HG03135 (cell line): ENCODE data around the gene LZTS3.
"Not testable (repeated sequence)": the region's sequence is repeated elsewhere in the genome, so short reads cannot be mapped to it uniquely, and the experiment has no call there.

Experiments used
- ATAC-seq: cut with Tn5 transposase; IDR thresholded peaks from one replicate; pipeline ENCODE4 v1.9.1; 2021; ENCODE audit warnings: mild to moderate bottlenecking, moderate library complexity; ENCODE audit not compliant: unreplicated experiment

LZTS3 gene

GRCh38 chr20:3146732-3147341, 26.5 kb downstream of the LZTS3 start:
- no peak for ATAC-seq

- no peak for ATAC-seq
These were observed 31.6 kb downstream of the LZTS3 start for GRCh38 chr20:3141757-3142156.

DNA sequence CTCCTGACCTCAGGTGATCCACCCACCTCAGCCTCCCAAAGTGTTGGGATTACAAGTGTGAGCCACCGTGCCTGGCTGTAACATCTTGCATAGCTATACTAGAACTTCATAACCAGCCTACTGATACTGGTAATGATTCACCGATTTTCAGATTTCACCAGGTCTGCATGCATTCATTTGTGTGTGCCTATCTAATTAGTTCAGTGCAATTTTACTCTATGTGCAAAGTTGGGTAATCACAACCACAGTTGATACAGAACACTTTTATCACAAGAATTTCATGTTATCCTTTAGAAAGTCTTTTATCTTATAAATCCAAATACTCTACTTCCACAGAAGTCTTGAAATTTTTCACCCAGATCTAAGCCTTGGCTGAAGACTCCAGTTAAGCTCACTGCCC, 35.9 kb downstream of the LZTS3 start:
- no peak for ATAC-seq

DNA sequence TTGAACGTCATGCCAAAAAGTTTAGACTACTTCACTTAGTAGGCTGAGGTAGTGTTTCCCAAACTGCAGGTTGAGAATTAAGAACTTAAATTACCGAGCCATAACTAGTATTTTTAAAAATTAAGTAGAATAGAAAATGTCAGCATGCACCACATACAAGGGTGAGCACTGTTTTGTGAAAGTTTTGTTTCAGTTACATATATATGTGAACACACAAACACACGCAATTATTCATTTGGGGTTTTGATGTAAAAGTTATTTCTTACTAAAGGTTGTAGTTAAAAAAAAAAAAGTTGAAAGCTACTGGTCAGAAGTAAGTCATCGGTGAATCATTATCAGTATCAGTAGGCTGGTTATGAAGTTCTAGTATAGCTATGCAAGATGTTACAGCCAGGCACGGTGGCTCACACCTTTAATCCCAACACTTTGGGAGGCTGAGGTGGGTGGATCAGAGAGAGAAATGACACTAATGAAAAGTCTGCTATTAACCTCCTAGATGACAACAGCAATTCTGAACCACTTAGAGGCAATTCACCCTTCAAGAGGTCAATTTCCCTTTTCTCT, 37.8 kb downstream of the LZTS3 start:
- ATAC-seq: no peak

- ATAC-seq: no peak
These were observed 39.2 kb downstream of the LZTS3 start for GRCh38 chr20:3134151-3134550.

GRCh38 chr20:3133155-3133554, 40.2 kb downstream of the LZTS3 start:
- no peak for ATAC-seq

DNA sequence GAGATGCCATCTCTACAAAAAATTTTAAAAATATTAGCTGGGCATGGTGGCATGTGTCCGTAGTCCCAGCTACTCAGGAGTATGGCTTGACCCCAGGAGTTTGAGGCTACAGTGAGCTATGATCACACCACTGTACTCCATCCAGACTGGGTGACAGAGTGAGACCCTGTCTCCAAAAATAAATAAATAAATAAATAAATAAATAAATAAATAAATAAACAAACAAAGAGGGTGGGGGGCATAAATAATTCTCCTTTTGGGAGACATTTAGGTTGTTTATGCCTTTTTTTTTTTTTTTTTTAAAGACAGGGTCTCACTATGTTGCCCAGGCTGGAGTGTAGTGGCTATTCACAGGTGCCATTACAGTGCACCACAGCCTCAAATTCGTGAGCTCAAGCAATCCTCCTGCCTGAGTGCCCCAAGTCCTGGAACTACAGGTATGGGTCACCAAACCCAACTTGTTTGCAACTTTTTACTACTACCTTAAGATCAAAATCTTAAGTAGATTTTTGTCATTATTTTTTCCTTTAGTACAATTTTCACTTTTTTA, 43.2 kb downstream of the LZTS3 start:
- no peak for ATAC-seq

DNA sequence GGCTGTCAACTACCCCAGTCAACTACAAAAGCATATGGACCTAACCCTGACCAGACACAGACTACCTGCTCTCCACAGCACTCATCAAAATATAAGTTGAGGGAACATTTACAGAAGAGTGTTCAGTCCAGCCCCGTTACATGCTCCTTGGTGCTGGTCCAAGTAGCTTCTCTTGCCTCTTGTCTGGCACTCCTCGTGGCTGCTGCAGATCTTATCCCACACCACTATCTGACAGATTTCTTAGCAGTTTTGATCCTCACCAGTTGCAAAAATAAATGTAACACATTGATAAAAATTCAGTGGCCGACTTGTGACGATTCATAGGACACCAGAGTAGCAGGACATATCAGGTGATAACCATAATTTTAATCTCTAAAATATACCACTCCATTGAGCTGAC, 44.3 kb downstream of the LZTS3 start:
- no peak for ATAC-seq

GRCh38 chr20:3128275-3128984, 44.9 kb downstream of the LZTS3 start:
- no peak for ATAC-seq

DNA sequence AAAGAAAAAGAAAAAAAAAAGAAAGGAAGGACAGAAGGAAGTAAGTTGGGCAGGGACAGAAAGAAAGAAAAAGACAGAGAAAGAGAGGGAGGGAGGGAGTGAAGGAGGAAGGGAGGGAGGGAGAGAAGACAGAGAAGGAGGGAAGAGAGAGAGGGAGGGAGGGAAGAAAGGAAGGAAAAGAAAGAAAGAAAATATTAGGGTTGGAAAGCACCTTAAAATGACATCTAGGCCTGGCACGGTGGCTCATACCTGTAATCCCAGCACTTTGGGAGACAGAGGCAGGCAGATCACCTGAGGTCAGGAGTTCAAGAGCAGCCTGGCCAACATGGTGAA, 46.9 kb downstream of the LZTS3 start:
- no peak for ATAC-seq

DNA sequence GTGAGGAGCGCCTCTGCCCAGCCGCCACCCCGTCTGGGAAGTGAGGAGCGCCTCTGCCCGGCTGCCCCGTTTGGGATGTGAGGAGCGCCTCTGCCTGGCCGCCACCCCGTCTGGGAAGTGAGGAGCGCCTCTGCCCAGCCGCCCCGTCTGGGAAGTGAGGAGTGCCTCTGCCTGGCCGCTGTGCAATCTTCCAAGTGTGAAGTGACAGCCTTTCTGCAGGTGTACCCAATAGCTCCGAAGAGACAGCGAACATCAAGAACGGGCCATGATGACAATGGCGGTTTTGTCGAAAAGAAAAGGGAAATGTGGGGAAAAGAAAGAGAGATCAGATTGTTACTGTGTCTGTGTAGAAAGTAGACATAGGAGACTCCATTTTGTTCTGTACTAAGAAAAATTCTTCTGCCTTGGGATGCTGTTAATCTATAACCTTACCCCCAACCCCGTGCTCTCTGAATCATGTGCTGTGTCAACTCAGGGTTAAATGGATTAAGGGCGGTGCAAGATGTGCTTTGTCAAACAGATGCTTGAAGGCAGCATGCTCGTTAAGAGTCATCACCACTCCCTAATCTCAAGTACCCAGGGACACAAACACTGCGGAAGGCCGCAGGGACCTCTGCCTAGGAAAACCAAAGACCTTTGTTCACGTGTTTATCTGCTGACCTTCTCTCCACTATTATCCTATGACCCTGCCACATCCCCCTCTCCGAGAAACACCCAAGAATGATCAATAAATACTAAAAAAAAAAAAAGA, 47.4 kb downstream of the LZTS3 start:
- not testable (repeated sequence) for ATAC-seq

DNA sequence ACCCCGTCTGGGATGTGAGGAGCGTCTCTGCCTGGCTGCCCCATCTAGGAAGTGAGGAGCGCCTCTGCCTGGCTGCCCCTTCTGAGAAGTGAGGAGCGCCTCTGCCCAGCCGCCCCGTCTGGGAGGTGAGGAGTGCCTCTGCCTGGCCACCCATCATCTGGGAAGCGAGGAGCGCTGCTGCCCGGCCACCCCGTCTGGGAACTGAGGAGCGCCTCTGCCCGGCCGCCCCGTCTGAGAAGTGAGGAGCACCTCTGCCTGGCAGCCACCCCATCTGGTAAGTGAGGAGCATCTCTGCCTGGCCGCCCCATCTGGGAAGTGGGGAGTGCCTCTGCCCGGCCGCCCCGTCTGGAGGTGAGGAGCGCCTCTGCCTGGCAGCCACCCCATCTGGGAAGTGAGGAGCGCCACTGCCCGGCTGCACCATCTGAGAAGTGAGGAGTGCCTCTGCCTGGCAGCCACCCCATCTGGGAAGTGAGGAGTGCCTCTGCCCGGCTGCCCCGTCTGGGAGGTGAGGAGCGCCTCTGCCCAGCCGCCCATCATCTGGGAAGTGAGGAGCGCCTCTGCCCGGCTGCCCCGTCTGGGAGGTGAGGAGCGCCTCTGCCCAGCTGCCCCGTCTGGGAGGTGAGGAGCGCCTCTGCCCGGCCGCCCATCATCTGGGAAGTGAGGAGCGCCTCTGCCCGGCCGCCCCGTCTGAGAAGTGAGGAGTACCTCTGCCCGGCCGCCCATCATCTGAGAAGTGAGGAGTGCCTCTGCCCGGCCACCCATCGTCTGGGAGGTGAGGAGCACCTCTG, 48.4 kb downstream of the LZTS3 start:
- not testable (repeated sequence) for ATAC-seq

- not testable (repeated sequence) for ATAC-seq
These were observed 49.2 kb downstream of the LZTS3 start for GRCh38 chr20:3124163-3124562.

GRCh38 chr20:3123542-3123941, 49.8 kb downstream of the LZTS3 start:
- ATAC-seq: no peak

DNA sequence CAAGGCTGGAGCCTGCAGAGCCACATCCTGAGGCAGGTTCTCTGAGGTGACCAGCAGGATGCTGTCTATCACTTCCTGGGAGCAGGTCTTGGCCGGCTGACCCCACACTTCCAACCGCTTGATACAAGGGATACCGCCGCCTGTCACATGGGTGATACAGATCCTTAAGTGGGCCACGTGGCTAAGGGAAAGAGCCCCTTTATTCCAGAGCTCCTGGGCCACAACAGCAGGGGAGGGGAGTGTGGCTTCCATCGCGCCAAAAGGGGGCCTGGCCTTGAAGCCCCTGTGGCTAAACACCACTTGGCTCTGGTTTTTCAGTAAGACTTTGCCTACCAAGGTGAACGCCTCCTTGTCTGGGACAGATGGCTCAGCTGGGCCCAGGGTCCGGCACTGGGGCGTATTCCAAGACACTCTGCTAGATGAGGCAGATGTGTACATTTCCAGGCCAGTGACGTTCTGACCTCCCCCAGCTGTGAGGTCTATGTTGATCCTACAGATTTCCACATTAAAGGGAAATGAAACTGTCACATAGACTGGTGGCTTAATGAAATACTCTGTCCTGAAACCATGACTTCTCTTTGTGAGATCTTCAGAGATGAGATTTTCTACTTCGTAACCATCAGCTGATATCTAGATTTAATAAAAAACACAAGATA, 51.3 kb downstream of the LZTS3 start:
- no peak for ATAC-seq

- no peak for ATAC-seq
These were observed 52.0 kb downstream of the LZTS3 start for GRCh38 chr20:3121271-3121911.

DNA sequence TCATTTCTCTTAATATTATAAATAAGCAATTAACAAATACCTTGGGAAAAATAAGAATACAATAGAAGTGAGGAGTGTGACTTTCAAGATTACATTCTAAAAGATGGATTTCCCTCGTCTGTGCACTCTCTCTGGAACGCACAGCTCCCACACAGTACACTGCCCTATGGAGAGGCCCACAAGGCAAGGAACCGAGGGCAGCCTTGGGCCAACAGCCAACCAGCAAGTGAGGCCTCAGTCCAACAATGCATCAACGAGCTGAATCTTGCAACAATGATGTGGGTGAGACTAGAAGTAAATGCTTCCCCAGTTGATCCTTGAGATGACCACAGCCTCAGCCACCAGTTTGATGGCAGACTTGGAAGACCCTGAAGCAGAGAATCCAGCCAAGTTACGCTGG, 54.3 kb downstream of the LZTS3 start:
- no peak for ATAC-seq

- ATAC-seq: not testable (repeated sequence)
These were observed 55.4 kb downstream of the LZTS3 start for GRCh38 chr20:3117839-3118379.

DNA sequence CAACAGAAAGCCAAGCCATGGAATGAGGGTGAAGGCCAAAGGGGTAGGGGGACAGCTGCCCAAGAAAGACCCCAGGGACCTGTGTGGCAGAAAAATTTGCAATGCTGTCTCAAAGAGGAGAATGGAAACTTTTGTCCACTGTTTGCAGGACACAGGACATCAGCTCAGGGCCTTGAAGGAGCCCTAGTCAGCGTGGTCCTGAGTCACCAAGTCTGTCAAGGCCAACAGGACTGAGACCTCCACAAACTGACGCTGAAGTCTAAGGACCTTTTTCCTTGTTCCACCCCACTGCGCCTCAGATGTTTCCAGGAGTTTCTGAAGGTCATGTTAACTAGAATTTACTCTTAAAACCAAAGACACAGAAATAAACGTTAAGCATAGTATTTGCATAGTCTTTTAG, 57.0 kb downstream of the LZTS3 start:
- no peak for ATAC-seq
